CD4-positive, alpha-beta T cell treated with Interferon alpha-2 for 1 hour (primary cell): ENCODE measurements around the gene DIP2A.

Experiments
- DNase-seq, 2 donors: peaks; one replicate each; pipeline ENCODE4 v3.0.0-alpha.2; 2020 to 2022

DIP2A gene

GRCh38 chr21:46600305-46600704 is 141.6 kb downstream of the DIP2A start:
- DNase-seq, result no peak

- no peak for DNase-seq
Observed at GRCh38 chr21:46600978-46601377, 142.3 kb downstream of the DIP2A start.

GRCh38 chr21:46603228-46603627 is 144.5 kb downstream of the DIP2A start:
- DNase-seq, result no peak

- no peak for DNase-seq
Observed at GRCh38 chr21:46604329-46604974, 145.8 kb downstream of the DIP2A start.

- no peak for DNase-seq
Observed at GRCh38 chr21:46604975-46605766, 146.5 kb downstream of the DIP2A start, which contains the start of gene S100B. Gene S100B, minus strand, starts transcription at chr21:46605082. Its CDS starts 2,667 bp downstream, at chr21:46602415.

GRCh38 chr21:46605767-46606426 is 147.2 kb downstream of the DIP2A start:
- peak; percentile 62 to 65 for DNase-seq

GRCh38 chr21:46606427-46606813 is 147.7 kb downstream of the DIP2A start:
- DNase-seq, result no peak

GRCh38 chr21:46607636-46608035 is 148.9 kb downstream of the DIP2A start:
- DNase-seq, result no peak

GRCh38 chr21:46608672-46609111 is 150.0 kb downstream of the DIP2A start:
- DNase-seq, result no peak

GRCh38 chr21:46610018-46610701 is 151.5 kb downstream of the DIP2A start:
- no peak for DNase-seq

GRCh38 chr21:46613391-46613790 is 154.7 kb downstream of the DIP2A start:
- DNase-seq, result no peak

- no peak for DNase-seq
Observed at GRCh38 chr21:46616050-46616449, 157.4 kb downstream of the DIP2A start.

GRCh38 chr21:46616656-46617055 is 158.0 kb downstream of the DIP2A start:
- no peak for DNase-seq

GRCh38 chr21:46617267-46618051 is 158.8 kb downstream of the DIP2A start:
- no peak for DNase-seq

- DNase-seq, result no peak
Observed at GRCh38 chr21:46618738-46619379, 160.2 kb downstream of the DIP2A start.
